Activated T-cell treated with anti-CD3 and anti-CD28 coated beads for 1 hour (primary cell): ENCODE results near the gene SLC25A23.
"Not testable (repeated sequence)": the region's sequence is repeated elsewhere in the genome, so short reads cannot be mapped to it uniquely, and the experiment has no call there.

ENCODE experiments used
- DNase-seq: peaks from one replicate; pipeline ENCODE4 v3.0.0-alpha.2; 2020; ENCODE audit warnings: low read depth

SLC25A23 gene

DNA sequence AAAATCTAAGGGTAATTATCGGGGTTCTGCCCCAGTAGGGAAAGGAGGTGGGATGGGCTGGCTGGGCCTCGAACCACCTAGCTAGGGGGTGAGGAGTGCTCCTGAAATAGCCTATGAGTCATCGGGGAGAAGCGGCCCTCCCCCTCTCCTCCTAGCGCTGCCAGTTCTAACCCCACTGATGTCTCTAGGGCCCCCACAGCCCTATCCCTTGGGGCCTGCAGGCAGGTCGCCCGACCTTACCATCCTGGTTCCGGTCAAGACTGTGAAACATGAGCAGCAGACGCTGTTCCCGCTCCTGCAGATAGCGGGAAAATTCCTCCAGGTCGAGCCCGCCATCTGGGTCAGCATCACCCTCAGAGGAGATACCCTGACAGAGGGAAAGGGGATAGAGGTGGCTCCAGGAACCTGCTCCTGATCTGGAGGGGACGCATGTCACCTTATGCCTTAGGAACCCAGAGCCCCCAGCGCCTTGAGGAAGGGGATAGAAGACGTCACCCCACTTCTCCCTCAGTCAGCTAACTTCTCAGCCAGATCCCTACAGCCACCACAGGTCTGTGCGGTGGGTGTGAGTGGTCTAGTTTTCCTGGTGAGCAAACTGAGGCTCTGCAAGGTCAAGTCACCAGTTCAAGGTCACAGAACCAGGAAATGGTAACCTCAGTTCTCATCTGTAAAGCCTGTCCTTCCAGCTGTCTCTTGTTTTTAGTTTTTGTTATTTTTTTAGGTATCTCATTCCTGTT lies 1.5 kb downstream of the SLC25A23 start:
- DNase-seq: no peak

DNA sequence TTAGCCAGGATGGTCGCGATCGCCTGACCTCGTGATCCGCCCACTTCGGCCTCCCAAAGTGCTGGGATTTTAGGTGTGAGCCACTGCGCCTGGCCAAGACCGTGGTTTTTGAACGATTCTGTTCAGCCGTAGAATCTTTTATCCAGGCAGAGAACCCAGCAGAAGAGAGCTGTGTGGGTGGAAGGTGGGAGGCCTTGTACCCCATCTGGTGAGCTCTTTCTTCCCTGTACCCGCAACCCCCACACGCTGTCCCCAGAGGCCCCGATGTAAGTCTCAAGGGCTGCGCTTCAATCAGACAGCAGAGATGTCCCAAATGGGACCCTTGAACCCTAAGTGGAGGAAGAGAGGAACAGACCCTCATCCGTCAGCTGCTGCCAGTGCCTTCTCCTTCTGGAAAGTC lies 3.7 kb downstream of the SLC25A23 start:
- no peak for DNase-seq

DNA sequence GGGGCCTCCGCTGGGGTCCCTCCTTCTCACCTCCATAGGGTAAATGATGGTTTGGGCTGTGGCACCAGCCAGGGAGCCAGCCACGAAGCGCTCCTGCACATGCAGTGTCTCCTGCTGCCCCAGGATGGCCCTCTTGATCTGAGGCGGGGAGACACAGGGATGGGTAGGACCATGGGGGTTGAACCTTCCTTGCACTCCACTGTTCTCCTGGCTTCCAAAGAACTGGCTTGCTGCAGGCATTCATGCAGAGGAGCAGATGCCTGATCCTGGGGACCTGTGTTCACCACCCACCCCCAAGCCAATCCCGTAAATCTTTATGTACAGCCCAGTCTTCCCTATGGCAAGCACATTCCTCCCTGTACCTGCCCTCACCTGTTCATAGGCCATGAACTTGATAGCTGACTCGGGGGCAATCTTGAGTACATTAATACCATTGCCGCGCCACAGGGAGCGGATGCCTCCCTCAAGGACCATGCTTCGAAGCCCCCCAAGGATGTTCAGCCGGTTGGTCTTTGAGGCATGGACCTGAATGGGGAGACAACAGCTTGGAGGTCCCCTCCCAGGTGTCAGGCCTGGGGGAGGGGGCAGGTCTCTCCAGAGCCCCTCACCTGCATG lies 5.5 kb downstream of the SLC25A23 start:
- DNase-seq: no peak

DNA sequence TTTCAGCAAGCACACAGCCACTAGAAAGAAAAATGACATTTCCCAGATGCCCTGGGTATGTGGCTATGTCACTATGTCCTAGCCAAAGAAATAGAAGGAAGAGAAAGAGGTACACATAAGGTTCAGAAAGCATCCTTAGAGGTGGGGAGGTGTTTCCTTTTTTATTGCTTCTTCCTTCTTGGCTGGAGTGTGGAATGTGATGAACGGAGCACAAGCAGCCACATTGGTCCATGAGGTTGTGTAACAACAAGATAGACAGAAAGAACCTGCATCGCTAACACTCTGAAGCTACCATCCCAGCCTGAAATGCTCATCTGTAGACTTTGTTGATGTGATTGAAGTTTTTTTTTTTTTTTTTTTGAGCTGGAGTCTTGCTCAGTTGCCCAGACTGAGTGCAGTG lies 6.7 kb downstream of the SLC25A23 start:
- no peak for DNase-seq

DNA sequence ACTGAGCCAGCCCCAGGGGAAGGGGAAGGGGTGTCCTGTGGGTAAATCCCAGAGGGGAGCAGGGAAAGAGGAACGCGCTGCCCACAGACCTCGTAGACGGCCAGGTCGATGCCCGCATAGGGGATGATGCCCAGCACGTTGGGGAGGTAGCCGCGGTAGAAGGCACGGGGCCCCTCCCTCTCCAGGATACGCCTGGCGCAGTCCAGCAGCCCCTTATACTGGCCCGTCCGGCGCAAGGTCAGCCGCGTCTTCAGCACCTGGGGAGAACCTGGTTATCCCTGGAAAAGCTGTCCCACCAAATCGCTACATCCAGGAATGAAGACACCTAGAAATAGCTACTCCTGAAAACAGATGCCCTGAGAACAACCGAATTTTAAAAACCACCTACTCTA lies 7.4 kb downstream of the SLC25A23 start:
- DNase-seq: no peak

DNA sequence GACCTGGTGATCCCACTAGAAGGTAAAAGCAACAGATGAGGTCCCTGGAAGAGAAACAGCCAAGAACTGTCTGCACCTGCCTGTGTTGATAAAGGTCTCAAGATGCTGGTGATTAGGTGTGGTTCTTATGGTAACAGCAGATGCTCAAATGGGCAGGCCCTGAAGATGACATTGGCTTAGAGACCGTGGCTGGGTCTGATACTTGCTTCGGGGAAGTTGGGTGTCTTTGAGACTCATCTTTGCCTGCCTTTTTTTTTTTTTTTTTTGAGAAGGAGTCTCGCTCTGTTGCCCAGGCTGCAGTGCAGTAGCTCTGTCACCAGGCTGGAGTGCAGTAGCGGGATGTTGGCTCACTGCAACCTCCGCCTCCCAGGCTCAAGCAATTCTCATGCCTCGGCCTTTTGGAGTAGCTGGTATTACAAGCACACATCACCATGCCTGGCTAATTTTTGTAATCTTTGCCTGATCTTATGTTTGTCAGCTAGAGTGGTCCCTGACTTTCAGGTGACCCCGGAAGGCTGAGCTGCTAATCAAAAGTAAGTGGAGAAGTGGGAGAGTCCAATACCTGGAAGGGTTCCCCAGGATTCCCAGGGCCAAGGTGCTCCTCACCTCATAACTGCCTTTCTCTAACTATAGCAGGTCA lies 7.9 kb downstream of the SLC25A23 start:
- no peak for DNase-seq

DNA sequence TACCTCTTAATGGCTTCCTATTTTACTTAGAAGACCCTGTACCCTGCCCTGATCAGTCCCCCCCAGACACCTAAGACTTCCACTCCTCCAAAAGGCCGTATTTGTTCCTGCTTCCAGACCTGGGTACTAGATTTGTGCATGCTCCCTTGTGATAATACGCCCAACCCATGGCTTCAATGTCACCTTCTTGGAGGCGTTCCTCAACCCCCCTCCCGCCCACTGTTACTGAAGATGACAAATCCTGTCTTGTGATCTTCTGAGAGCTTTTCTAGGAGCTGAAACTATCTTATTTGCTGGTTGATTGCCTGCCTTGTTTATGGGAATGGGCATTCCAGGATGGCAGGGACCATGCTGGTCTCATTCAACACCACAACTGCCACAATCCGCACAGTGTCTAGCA lies 9.4 kb downstream of the SLC25A23 start:
- no peak for DNase-seq

DNA sequence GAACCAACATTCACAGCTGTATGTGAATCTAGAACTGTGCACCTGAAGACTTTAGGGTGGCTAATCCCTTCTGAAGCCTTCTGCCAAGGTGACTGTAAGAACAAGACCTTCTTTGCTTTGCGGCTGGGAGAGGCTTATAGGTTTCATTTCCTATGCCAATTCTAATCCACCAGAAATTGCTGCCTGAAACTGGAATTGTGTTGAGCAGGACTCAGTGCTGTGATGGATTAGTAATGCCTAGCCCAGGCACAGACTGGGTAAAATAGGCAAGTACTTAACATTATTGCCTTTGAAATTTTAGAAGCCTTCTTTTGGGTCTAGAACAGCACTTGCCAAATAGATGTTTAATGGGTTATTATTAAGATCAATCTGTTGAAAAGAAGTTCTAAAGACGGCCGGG lies 11.5 kb downstream of the SLC25A23 start:
- DNase-seq: no peak

DNA sequence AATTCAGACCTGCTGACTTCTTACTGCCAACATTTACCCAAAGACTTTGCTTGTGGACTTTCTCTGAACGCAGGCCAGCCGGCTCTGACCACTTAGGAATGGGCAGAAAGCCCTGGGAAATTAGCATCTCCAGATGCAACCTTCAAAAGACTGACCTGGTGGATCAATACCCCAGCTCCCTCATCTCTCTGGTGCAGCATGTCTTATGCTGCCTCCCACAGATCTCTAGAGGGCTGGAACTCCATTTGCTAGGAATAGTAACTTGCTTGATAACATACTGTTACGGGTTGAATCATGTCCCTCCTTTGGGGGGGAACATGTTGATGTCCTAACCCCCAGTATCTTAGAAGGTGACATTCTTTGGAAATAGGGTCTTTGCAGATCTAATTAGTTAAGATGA lies 13.1 kb downstream of the SLC25A23 start:
- no peak for DNase-seq

DNA sequence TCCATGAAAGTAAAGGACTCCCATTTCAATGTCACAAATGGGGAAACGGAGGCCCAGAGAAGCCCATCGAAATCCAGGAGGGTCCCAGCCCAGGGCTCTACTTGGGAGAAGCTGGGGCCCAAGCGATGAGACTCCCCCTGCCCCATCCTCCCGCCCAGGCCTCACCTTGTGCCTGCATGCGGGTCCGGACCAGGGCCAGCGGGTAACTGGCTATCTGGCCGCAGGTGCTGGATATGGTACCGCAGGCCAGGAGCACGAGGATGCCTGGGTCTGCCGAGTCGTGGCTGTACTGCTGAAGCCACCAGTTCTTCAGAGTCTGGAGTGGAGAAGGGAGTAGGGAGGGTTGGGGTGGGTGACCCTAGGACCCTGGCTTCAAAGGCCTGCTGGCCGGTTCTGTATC lies 15.6 kb downstream of the SLC25A23 start:
- DNase-seq: no peak

DNA sequence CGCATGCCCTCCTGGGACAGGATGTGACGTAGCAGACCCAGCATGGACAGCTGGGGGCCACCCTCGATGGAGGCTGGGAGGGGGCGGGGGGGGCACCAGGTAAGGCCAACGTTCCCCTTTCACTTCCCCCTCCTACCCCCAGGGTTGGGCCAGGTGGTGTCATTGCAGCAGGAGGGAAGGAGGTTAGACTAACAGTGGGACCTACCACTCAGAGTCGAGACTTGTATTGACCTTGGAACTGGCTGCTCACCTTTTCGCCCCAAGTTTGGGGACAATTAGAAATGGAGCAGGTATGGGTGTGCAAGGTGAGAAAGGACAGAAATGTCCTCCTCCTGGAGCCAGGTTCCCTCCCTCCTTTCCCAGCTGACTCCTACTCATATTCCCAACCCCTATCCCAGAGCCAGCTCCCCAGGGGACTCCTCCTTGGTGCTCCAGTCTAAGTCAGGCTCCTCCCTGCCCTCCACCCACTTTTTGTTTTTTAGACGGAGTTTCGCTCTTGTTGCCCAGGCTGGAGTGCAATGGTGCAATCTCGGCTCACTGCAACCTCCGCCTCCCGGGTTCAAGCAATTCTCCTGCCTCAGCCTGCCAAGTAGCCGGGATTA lies 17.4 kb downstream of the SLC25A23 start:
- no peak for DNase-seq

DNA sequence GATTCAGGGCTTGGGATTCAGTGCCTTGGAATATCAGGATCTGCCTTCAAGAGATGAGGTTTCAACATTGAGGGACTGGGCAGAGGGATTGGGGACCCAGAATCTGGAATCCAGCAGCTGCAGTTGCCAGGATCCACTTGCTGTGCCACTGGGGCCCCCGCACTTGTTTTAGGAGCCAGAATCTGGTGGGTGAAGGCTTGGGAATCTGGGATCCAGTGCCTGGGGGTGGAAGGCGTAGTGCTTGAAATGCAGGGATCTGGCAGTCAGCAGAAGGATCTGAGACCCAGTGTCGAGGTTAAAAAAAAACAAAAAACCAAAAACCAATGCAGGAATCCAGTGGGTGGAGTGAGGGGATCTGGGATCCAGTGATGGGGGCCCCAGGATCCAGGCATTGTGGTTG lies 18.7 kb downstream of the SLC25A23 start:
- DNase-seq: no peak

DNA sequence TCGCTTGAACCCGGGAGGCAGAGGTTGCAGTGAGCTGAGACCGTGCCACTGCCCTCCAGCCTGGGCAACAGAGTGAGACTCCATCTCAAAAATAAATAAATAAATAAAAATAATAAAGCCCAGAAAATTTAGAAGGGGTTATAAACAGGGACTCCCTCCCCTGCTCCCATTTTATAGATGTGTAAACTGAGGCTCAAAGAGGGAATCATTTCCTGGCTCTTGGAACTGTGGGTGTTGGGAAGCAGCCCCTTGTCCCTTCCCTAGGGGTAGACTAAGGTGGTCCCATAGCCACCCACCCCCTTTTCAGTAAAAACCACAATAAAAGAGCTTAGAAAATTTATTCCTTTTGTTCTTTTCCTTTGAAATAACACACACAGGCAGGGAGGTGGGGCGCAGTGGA lies 19.8 kb downstream of the SLC25A23 start:
- DNase-seq: no peak

DNA sequence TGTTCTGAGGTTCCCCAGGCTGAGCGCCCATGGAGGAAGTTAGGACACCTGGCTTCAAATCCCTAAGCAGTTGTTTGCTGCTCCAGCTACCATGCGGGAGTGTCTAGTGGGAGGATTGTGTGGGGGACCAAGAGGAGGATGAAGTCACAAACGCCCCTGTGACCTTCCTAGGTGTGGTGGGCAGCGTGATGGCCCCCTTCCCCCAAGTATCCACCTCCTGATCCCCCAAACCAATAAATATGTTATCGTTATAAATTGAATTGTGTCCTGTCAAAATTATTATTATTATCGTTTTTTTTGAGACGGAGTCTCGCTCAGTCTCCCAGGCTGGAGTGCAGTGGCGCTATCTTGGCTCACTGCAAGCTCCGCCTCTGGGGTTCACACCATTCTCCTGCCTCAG lies 25.9 kb downstream of the SLC25A23 start, which contains the start of gene SLC25A41:
SLC25A41 (minus strand) TSS at position 101 of the 400 bp plus-strand sequence; CDS start at position 31, 70 bp downstream.
- DNase-seq: no peak

DNA sequence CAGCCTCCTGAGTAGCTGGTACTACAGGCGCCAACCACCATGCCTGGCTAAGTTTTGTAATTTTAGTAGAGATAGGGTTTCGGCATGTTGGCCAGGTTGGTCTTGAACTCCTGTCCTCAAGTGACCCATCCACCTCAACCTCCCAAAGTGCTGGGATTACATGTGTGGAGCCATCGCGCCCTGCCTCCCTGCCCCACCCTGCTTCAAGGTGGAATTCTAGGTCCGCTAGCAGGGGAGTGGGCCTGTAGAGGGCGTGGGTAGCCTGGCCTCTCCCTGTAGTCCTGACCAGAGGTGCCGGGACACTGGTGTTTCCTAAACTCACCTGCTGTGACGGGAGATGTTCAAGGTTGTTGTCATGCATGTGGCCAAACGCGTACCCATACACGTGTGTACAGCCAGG lies 26.4 kb downstream of the SLC25A23 start:
- no peak for DNase-seq

DNA sequence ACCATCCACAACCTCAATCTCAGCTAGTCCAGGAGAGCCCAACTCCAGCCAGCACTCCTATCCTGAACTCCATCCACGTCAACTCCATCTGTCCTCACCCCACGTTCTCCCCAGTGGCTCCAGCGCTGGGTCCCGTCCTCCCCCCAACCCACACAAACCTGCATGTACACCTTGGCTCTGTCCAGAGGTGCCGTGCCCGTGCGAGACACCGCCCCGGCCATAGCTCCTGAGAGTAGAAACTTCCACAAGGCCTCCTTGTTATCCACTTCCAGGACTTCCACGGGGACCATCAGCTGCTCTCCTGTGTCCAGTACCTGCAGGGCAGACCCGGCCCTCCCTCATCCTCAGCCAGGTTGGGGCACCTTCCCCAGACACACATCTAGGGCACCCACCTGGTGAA lies 27.7 kb downstream of the SLC25A23 start:
- no peak for DNase-seq

DNA sequence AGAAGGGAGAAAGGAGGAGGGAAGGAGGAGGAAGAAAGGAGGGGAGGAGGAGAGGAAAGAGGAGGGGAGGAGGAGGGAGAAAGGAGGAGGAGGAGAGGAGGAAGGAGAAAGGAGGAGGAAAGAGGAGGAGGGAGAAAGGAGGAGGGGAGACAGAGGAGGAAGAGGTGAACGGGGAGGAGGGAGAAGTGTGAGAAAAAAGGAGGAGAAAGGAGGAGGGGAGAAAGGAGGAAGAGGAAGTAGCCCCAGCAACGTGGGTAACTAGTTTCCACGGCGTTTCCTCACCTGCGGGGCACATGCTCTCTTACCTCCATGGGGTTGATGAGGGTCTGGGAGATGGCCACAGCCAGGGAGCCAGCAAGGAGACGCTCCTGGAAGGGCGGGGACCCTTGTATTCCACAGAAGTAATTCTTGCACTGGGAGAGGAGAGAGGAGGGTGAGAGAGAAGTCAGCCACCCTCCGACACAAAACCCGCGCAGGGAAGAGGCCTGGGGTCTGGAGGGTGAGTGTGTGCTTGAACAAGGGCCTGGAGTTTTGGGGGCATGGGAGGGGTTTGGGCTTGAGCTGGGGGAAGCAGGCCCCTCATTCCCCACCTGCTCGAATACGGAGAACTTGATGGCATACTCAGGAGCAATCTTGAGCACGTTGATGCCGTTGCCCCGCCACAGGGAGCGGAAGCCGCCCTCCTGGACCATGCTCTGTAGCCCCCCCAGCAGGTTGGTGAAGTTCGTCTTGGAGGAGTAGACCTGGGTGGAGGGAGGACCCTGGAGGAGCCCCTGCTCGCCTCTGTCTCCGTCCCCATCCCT lies 30.0 kb downstream of the SLC25A23 start:
- DNase-seq: no peak

DNA sequence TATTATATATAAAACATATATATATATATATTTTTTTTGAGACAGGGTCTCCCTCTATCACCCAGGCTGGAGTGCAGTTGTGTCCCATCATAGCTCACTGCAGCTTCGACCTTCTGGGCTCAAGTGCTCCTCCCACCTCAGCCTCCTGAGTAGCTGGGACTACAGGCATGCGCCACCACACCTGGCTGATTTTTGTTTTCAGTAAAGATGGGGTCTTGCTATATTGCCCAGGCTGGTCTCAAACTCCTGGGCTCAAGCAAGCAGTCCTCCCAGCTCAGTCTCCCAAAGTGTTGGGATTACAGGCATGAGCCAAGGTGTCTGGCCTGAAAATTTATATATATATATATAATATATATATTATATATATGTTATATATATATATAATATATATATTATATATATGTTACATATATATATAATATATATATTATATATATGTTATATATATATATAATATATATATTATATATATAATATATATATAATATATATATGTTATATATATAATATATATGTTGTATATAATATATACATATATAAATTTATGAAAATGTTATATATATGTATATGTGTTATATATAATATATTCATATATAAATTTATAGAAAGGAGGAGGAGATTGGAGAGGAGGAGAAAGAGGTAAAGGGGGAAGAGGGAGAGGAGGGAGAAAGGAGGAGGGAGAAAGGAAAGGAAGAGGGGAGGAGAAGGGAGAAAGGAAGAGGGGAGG lies 30.7 kb downstream of the SLC25A23 start:
- DNase-seq: not testable (repeated sequence)

DNA sequence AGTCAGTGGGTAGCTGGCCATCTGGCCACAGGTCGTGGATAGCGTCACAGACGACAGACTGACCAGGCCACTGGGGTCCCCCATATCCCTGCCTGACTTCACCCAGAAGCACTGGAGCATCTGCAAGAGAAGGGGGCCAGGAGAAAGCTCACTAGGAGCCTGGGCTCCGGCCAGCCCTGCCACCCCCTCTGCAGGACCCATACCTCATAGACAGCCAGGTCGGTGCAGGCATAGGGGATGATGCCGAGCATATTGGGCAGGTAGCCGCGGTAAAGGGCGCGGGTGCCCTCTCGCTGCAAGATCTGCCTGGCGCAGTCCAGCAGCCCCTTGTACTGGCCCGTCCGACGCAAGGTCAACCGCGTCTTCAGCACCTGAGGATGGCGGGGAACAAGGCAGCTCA lies 32.5 kb downstream of the SLC25A23 start:
- DNase-seq: no peak

DNA sequence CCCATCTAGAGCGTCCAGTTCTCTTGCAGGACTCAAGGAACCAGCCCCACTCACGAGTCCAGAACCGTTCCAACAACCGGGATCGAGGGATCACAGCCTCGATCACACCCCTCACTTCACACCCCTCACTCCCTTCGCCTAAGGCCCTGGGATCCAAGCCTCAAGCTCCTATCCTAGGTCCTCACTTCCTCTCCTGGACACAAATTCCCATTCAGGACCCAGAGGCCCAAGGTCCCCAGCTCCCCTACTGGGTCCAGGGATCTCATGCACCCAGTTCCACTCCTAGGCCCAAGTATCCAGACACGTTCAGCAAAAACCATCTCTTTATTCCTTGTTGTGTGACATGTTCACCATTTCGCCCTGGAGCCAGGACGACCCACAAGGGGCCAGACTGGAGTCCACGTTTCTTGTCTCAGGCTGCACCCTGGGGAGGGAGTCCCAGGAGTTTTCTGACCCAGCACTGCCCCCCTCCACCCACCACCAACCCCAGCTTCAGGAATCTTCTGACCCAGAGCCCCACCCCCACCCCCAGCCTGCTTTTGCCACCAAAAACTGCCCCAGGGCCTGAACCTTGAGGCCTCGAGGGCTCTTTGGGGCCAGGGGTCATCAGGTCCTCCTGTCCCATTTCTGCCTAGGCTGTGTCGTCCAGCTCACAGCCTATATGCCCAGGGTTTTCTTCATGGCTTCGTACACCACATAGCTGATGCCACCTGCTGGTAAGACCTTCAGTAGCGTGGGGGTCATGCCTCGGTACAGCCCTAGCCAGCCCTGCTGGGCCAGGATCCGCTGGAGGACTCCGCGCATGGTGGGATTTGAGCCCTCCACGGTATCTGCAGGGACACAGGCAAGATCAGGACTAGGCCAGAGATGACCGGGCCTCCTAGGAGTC lies 33.6 kb downstream of the SLC25A23 start:
- DNase-seq: no peak
